Activated naive CD8-positive, alpha-beta T cell treated with anti-CD3 and anti-CD28 coated beads for 36 hours (primary cell): ENCODE results near the gene CLCN1. TPM values are rescaled to one million over a fixed set of nuclear protein-coding genes. Genes with fewer than 3 reads are reported as not detected.

Experiments
- DNase-seq: peaks from one replicate; pipeline ENCODE4 v3.0.0; 2021
- H3K27ac Mint-ChIP-seq: one replicate; pipeline ENCODE4 v1.8.0; 2022; ENCODE audit warnings: mild to moderate bottlenecking, moderate library complexity, mixed read lengths
- H3K27me3 Mint-ChIP-seq: one replicate; pipeline ENCODE4 v1.8.0; 2022; ENCODE audit warnings: mild to moderate bottlenecking, mixed read lengths
- H3K36me3 Mint-ChIP-seq: one replicate; pipeline ENCODE4 v1.8.0; 2021; ENCODE audit warnings: mild to moderate bottlenecking, mixed read lengths
- H3K4me1 Mint-ChIP-seq: one replicate; pipeline ENCODE4 v1.8.0; 2021; ENCODE audit warnings: mixed read lengths
- H3K4me3 Mint-ChIP-seq: one replicate; pipeline ENCODE4 v1.8.0; 2022; ENCODE audit warnings: mild to moderate bottlenecking, moderate library complexity, mixed read lengths
- H3K9me3 Mint-ChIP-seq: one replicate; pipeline ENCODE4 v1.8.0; 2022; ENCODE audit warnings: mixed read lengths
- total RNA-seq, 2 experiments: library from RNA; stranded (reverse); gene quantifications; one replicate each; pipeline ENCODE4 v1.2.3, GENCODE V29; 2021

CLCN1 gene
- total RNA-seq, result under 1 TPM in 1 of 2 experiments, not detected in 1; 0.06 TPM

- no peak within 1 kb of the TSS for H3K27ac Mint-ChIP-seq
- H3K4me1 Mint-ChIP-seq, result peaks cover 7% of the 10 kb centered on the region
- H3K36me3 Mint-ChIP-seq, result peaks cover 2% of the 10 kb centered on the region
- H3K27me3 Mint-ChIP-seq, result no peaks in the 10 kb centered on the region
- no peak for DNase-seq
- no peaks in the 10 kb centered on the region for H3K9me3 Mint-ChIP-seq
- no peak within 1 kb of the TSS for H3K4me3 Mint-ChIP-seq
These were observed at the start of gene CLCN1 for GRCh38 chr7:143315776-143316175. CLCN1 (plus strand) TSS chr7:143316111; CDS start chr7:143316213, 102 bp downstream.

GRCh38 chr7:143269251-143269650 lies 46.7 kb upstream of the CLCN1 start:
- Mint-ChIP-seq H3K4me1 (peaks cover 29% of the 10 kb centered on the region), H3K27me3 (no peaks in the 10 kb centered on the region), H3K27ac (peak overlapping the region; percentile 40), H3K9me3 (no peaks in the 10 kb centered on the region), H3K36me3 (peaks cover 33% of the 10 kb centered on the region), H3K4me3 (no peak overlapping the region)
- DNase-seq, result no peak

- Mint-ChIP-seq H3K27me3 (no peaks in the 10 kb centered on the region), H3K4me1 (peaks cover 14% of the 10 kb centered on the region), H3K4me3 (no peak overlapping the region), H3K36me3 (peaks cover 18% of the 10 kb centered on the region), H3K9me3 (no peaks in the 10 kb centered on the region), H3K27ac (no peak overlapping the region)
- no peak for DNase-seq
These were observed 44.7 kb upstream of the CLCN1 start for GRCh38 chr7:143271240-143271639.

- no peak for DNase-seq
- Mint-ChIP-seq H3K9me3 (no peaks in the 10 kb centered on the region), H3K4me3 (no peak overlapping the region), H3K27me3 (no peaks in the 10 kb centered on the region), H3K36me3 (peaks cover 16% of the 10 kb centered on the region), H3K27ac (no peak overlapping the region), H3K4me1 (peaks cover 8% of the 10 kb centered on the region)
These were observed 43.0 kb upstream of the CLCN1 start for GRCh38 chr7:143272871-143273270.

GRCh38 chr7:143279186-143280098 lies 36.5 kb upstream of the CLCN1 start:
- Mint-ChIP-seq H3K36me3 (no peaks in the 10 kb centered on the region), H3K4me1 (peaks cover 29% of the 10 kb centered on the region), H3K9me3 (no peaks in the 10 kb centered on the region), H3K27ac (peak overlapping the region; percentile 85), H3K27me3 (no peaks in the 10 kb centered on the region), H3K4me3 (peak overlapping the region; percentile 76)
- DNase-seq, result no peak

- no peaks in the 10 kb centered on the region for H3K27me3 Mint-ChIP-seq
- H3K27ac Mint-ChIP-seq, result peak overlapping the region; percentile 85
- peaks cover 29% of the 10 kb centered on the region for H3K4me1 Mint-ChIP-seq
- peak overlapping the region; percentile 76 for H3K4me3 Mint-ChIP-seq
- DNase-seq, result no peak
- H3K9me3 Mint-ChIP-seq, result no peaks in the 10 kb centered on the region
- no peaks in the 10 kb centered on the region for H3K36me3 Mint-ChIP-seq
These were observed 35.8 kb upstream of the CLCN1 start for GRCh38 chr7:143280160-143280559.

GRCh38 chr7:143280566-143280965 lies 35.3 kb upstream of the CLCN1 start:
- Mint-ChIP-seq H3K27ac (peak overlapping the region; percentile 85), H3K4me3 (peak overlapping the region; percentile 76), H3K9me3 (no peaks in the 10 kb centered on the region), H3K36me3 (no peaks in the 10 kb centered on the region), H3K27me3 (no peaks in the 10 kb centered on the region), H3K4me1 (peaks cover 29% of the 10 kb centered on the region)
- no peak for DNase-seq

- no peak for DNase-seq
- no peak overlapping the region for H3K27ac Mint-ChIP-seq
- no peaks in the 10 kb centered on the region for H3K9me3 Mint-ChIP-seq
- H3K4me3 Mint-ChIP-seq, result no peak overlapping the region
- H3K4me1 Mint-ChIP-seq, result peaks cover 29% of the 10 kb centered on the region
- H3K27me3 Mint-ChIP-seq, result no peaks in the 10 kb centered on the region
- no peaks in the 10 kb centered on the region for H3K36me3 Mint-ChIP-seq
These were observed 34.4 kb upstream of the CLCN1 start for GRCh38 chr7:143281529-143281928.

GRCh38 chr7:143282124-143282523 lies 33.8 kb upstream of the CLCN1 start:
- Mint-ChIP-seq H3K36me3 (no peaks in the 10 kb centered on the region), H3K27ac (no peak overlapping the region), H3K4me3 (no peak overlapping the region), H3K4me1 (peaks cover 29% of the 10 kb centered on the region), H3K27me3 (no peaks in the 10 kb centered on the region), H3K9me3 (no peaks in the 10 kb centered on the region)
- no peak for DNase-seq

- no peak for DNase-seq
- H3K9me3 Mint-ChIP-seq, result peaks cover 3% of the 10 kb centered on the region
- H3K4me3 Mint-ChIP-seq, result no peak overlapping the region
- no peak overlapping the region for H3K27ac Mint-ChIP-seq
- H3K27me3 Mint-ChIP-seq, result no peaks in the 10 kb centered on the region
- peaks cover 3% of the 10 kb centered on the region for H3K36me3 Mint-ChIP-seq
- peaks cover 33% of the 10 kb centered on the region for H3K4me1 Mint-ChIP-seq
These were observed 32.5 kb upstream of the CLCN1 start for GRCh38 chr7:143283381-143283780.

GRCh38 chr7:143284591-143285469 lies 31.1 kb upstream of the CLCN1 start, which contains the start of gene TMEM139:
TMEM139 (plus strand) TSS chr7:143284958; CDS start chr7:143285958, 1,000 bp downstream.
- peaks cover 28% of the 10 kb centered on the region for H3K4me1 Mint-ChIP-seq
- no peaks in the 10 kb centered on the region for H3K27me3 Mint-ChIP-seq
- no peak within 1 kb of the TSS for H3K27ac Mint-ChIP-seq
- no peak within 1 kb of the TSS for H3K4me3 Mint-ChIP-seq
- H3K9me3 Mint-ChIP-seq, result peaks cover 3% of the 10 kb centered on the region
- peaks cover 14% of the 10 kb centered on the region for H3K36me3 Mint-ChIP-seq
- no peak for DNase-seq

- peaks cover 28% of the 10 kb centered on the region for H3K4me1 Mint-ChIP-seq
- no peaks in the 10 kb centered on the region for H3K27me3 Mint-ChIP-seq
- no peak overlapping the region for H3K4me3 Mint-ChIP-seq
These were observed 30.5 kb upstream of the CLCN1 start for GRCh38 chr7:143285470-143285778.

GRCh38 chr7:143285806-143286521 lies 29.9 kb upstream of the CLCN1 start:
- no peak for DNase-seq
- Mint-ChIP-seq H3K4me1 (peaks cover 30% of the 10 kb centered on the region), H3K27ac (no peak overlapping the region), H3K27me3 (no peaks in the 10 kb centered on the region), H3K36me3 (peaks cover 22% of the 10 kb centered on the region), H3K9me3 (peaks cover 3% of the 10 kb centered on the region), H3K4me3 (no peak overlapping the region)

More at GRCh38 chr7:143285470-143285778, 30.5 kb upstream of the CLCN1 start:
- Mint-ChIP-seq H3K36me3 (peaks cover 19% of the 10 kb centered on the region), H3K9me3 (peaks cover 3% of the 10 kb centered on the region), H3K27ac (no peak overlapping the region)
- DNase-seq, result no peak

GRCh38 chr7:143286522-143286890 lies 29.4 kb upstream of the CLCN1 start:
- peaks cover 26% of the 10 kb centered on the region for H3K36me3 Mint-ChIP-seq
- H3K4me1 Mint-ChIP-seq, result peaks cover 35% of the 10 kb centered on the region
- no peaks in the 10 kb centered on the region for H3K27me3 Mint-ChIP-seq
- DNase-seq, result no peak
- H3K27ac Mint-ChIP-seq, result no peak overlapping the region
- H3K4me3 Mint-ChIP-seq, result no peak overlapping the region
- H3K9me3 Mint-ChIP-seq, result peaks cover 3% of the 10 kb centered on the region
